Esophagus squamous epithelium (tissue), 5 donors: ENCODE results near the gene KLF13. TPM values are rescaled to one million over a fixed set of nuclear protein-coding genes. Genes with fewer than 3 reads are reported as not detected.

ENCODE experiments used
- DNase-seq: peaks from one replicate; lab custom pipeline; 2025; lab: John Stamatoyannopoulos, UW
- H3K27ac ChIP-seq, 4 donors: fragments of 200-600 bp; sonication (generic); one replicate each; pipeline ENCODE4 v1.5.1; 2016 to 2019; ENCODE audit warnings: mild to moderate bottlenecking in 1 of 4
- H3K27me3 ChIP-seq, 4 donors: fragments of 200-600 bp; sonication (generic); 1 replicate in 3 of 4; 2 replicates in 1 of 4; pipeline versions ENCODE4 v1.5.1 to v1.6.0; 2017 to 2021; ENCODE audit warnings: antibody characterized with exemption in 1 of 4
- H3K36me3 ChIP-seq, 3 donors: fragments of 200-600 bp; sonication (generic); one replicate each; pipeline ENCODE4 v1.5.1; 2016 to 2019
- H3K4me1 ChIP-seq, 3 donors: fragments of 200-600 bp; sonication (generic); one replicate each; pipeline ENCODE4 v1.5.1; 2017 to 2019
- H3K4me3 ChIP-seq, 4 donors: fragments of 200-600 bp; sonication (generic); 1 replicate in 3 of 4; 2 replicates in 1 of 4; pipeline ENCODE4 v1.5.1; 2016 to 2019; ENCODE audit warnings: mild to moderate bottlenecking in 2 of 4, moderate library complexity in 1 of 4
- H3K9me3 ChIP-seq, 3 donors: fragments of 200-600 bp; sonication (generic); one replicate each; pipeline ENCODE4 v1.5.1; 2016 to 2019
- POLR2A ChIP-seq, 4 donors: fragments of 450-650 bp; IDR thresholded peaks; one replicate each; pipeline ENCODE4 v1.6.1; 2017; ENCODE audit warnings: antibody characterized with exemption in 4 of 4, mild to moderate bottlenecking in 4 of 4, moderate library complexity in 3 of 4
- WGBS, 2 donors: methylation state at CpG; one replicate each; pipeline ENCODE4 v1.1.5; 2018; 5-methylcytosine and 5-hydroxymethylcytosine counted together
- intact Hi-C: fragments of 100-400 bp; cut with DNase I; formaldehyde crosslinking; loops from one replicate; pipeline ENCODE4 v1.15.0; 2022
- total RNA-seq, 4 donors: library from RNA; depleted of rRNA; stranded (reverse); fragments of >200 nt; gene quantifications; one replicate each; pipeline ENCODE4 v1.1.0, GENCODE V29; 2016
- TF ChIP-seq, protein P1 (sequence below), 6 experiments: fragments of 450-650 bp in 4 of 6; fragments of 200-600 bp in 2 of 6; sonication (generic) in 2 of 6; IDR thresholded peaks; one replicate each; pipeline ENCODE4 v1.5.1; 2016 to 2019; ENCODE audit warnings: antibody characterized with exemption in 6 of 6, mild to moderate bottlenecking in 4 of 6, moderate library complexity in 4 of 6
- donor health status: DM: yes; HTN: yes; CAD: no.

The KLF13 gene
- total RNA-seq, 4 donors from 2014 or later, result 16.4 to 54.6 (median 41.8) TPM

DNA sequence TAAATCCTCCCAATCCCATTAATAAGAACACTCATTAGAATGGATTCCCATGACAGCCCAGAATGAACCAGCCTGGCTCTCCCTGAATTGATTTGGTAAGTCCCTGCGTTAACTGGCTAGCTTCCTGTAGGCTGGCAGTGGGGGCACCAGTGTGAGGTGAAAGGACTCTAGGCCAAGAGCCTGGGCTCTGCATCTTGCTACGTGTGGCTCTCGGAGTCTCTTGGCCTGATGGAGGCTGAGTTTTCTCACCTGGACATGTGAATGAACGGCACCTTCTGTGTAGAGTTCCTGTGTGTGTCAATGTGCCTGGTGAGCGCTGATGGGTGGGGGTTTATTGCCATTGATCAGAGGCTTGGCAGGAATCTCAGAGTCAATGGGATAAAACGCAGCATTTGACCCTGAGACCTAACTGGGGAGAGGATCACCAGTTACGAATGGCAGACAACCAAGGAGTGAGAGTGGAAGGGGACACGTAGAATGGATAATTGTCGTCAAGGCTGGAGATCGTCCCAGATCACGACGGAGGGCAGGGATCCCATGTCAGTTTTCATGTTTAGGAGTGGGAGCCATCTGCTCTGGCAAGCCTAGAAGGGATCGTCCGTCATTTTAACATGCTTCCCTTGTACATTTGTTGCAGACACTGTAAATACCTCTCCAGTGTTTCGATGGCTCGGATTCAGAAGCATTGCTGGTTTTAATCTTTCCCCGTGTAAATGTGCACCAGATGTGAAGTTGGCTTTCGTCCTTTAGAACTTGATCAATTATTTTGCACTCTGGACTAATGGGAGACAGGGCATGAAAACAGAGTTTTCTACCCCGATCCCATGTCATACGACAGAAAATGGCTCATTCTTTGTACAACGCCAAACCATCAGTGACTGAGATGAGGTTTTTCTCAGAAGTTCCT is 9.0 kb upstream of the KLF13 start:
- H3K4me3 ChIP-seq, result no peak overlapping the region
- no peak for TF ChIP-seq POLR2A (IDR thresholded peaks at IDR 0.05)
- TF ChIP-seq, protein P1, sequence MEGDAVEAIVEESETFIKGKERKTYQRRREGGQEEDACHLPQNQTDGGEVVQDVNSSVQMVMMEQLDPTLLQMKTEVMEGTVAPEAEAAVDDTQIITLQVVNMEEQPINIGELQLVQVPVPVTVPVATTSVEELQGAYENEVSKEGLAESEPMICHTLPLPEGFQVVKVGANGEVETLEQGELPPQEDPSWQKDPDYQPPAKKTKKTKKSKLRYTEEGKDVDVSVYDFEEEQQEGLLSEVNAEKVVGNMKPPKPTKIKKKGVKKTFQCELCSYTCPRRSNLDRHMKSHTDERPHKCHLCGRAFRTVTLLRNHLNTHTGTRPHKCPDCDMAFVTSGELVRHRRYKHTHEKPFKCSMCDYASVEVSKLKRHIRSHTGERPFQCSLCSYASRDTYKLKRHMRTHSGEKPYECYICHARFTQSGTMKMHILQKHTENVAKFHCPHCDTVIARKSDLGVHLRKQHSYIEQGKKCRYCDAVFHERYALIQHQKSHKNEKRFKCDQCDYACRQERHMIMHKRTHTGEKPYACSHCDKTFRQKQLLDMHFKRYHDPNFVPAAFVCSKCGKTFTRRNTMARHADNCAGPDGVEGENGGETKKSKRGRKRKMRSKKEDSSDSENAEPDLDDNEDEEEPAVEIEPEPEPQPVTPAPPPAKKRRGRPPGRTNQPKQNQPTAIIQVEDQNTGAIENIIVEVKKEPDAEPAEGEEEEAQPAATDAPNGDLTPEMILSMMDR (IDR thresholded peaks at IDR 0.05), result no peak
- DNase-seq, result no peak
- H3K36me3 ChIP-seq, result no peaks in the 10 kb centered on the region
- 66 to 79% methylated on average over 16 to 18 of the region's 21 CpGs for WGBS, 2 donors
- peaks cover 0 to 14% (median 0%) of the 10 kb centered on the region in 4 donors for H3K27me3 ChIP-seq
- H3K4me1 ChIP-seq, result no peaks in the 10 kb centered on the region
- H3K9me3 ChIP-seq, result peaks cover 7 to 12% (median 11%) of the 10 kb centered on the region in 3 donors
- no peak overlapping the region for H3K27ac ChIP-seq
- intact Hi-C loops, result no loop called here

DNA sequence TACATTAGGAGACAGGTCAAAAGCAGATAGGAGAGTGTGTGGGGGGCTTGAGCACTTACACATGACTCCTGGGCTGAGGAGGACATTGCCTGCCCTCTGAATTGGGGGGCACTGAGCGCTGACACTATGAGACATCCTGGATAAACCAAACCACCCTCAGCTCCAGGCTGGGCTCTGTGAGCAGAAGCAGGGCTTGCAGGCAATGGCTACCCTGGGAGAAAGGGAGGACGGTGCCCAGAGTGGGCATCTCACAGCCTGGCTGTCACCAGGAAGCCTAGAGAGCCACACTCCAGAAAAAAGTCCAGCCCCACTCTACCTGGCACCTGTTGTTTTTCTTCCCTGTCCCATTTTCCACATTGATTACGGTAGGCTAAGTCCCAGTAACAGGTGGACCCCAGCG is 8.2 kb upstream of the KLF13 start:
- TF ChIP-seq, protein P1 (IDR thresholded peaks at IDR 0.05), result no peak
- no peak for TF ChIP-seq POLR2A (IDR thresholded peaks at IDR 0.05)
- H3K9me3 ChIP-seq, result peaks cover 5 to 8% (median 7%) of the 10 kb centered on the region in 3 donors
- intact Hi-C loops, result no loop called here
- 86 to 90% methylated on average over 3 to 4 of the region's 4 CpGs for WGBS, 2 donors
- H3K4me3 ChIP-seq, result no peak overlapping the region
- H3K4me1 ChIP-seq, result no peaks in the 10 kb centered on the region
- no peaks in the 10 kb centered on the region for H3K36me3 ChIP-seq
- H3K27ac ChIP-seq, result no peak overlapping the region
- no peak for DNase-seq
- peaks cover 0 to 14% (median 0%) of the 10 kb centered on the region in 4 donors for H3K27me3 ChIP-seq

- Histone ChIP-seq H3K27me3 (peaks cover 0 to 14% (median 0%) of the 10 kb centered on the region in 4 donors), H3K27ac (no peak overlapping the region), H3K36me3 (no peaks in the 10 kb centered on the region), H3K9me3 (no peaks in the 10 kb centered on the region), H3K4me3 (no peak overlapping the region), H3K4me1 (peaks cover 3 to 6% (median 6%) of the 10 kb centered on the region in 3 donors)
- 74 to 78% methylated on average over 5 of the region's 5 CpGs for WGBS, 2 donors
- intact Hi-C loops, result no loop called here
- TF ChIP-seq, protein P1 (IDR thresholded peaks at IDR 0.05), result no peak
- no peak for TF ChIP-seq POLR2A (IDR thresholded peaks at IDR 0.05)
- DNase-seq, result no peak
Measured at GRCh38 chr15:31320022-31320421, 6.6 kb upstream of the KLF13 start.

GRCh38 chr15:31321418-31321817 is 5.2 kb upstream of the KLF13 start:
- no peak for DNase-seq
- H3K27me3 ChIP-seq, result peaks cover 0 to 14% (median 0%) of the 10 kb centered on the region in 4 donors
- H3K36me3 ChIP-seq, result no peaks in the 10 kb centered on the region
- H3K4me3 ChIP-seq, result no peak overlapping the region
- H3K4me1 ChIP-seq, result peaks cover 8 to 13% (median 10%) of the 10 kb centered on the region in 3 donors
- no peaks in the 10 kb centered on the region for H3K9me3 ChIP-seq
- intact Hi-C loops, result no loop called here
- 77 to 97% methylated on average over 2 of the region's 2 CpGs for WGBS, 2 donors
- TF ChIP-seq POLR2A (IDR thresholded peaks at IDR 0.05), result no peak
- TF ChIP-seq, protein P1 (IDR thresholded peaks at IDR 0.05), result no peak
- H3K27ac ChIP-seq, result no peak overlapping the region

GRCh38 chr15:31322504-31322903 is 4.1 kb upstream of the KLF13 start:
- DNase-seq, result no peak
- Histone ChIP-seq H3K4me1 (peaks cover 8 to 13% (median 10%) of the 10 kb centered on the region in 3 donors), H3K27me3 (peaks cover 0 to 12% (median 0%) of the 10 kb centered on the region in 4 donors), H3K9me3 (no peaks in the 10 kb centered on the region), H3K36me3 (no peaks in the 10 kb centered on the region), H3K4me3 (no peak overlapping the region), H3K27ac (no peak overlapping the region)
- TF ChIP-seq, protein P1 (IDR thresholded peaks at IDR 0.05), result no peak
- TF ChIP-seq POLR2A (IDR thresholded peaks at IDR 0.05), result no peak
- intact Hi-C loops, result no loop called here
- WGBS, 2 donors, result 73 to 81% methylated on average over 5 to 6 of the region's 6 CpGs
